Upper lobe of right lung (tissue), 1 donor: ENCODE results near the gene MEG3. TPM values are rescaled to one million over a fixed set of nuclear protein-coding genes. Genes with fewer than 3 reads are reported as not detected.

Source experiments
- ATAC-seq: fragments of 200-7000 bp; cut with Tn5 transposase; one replicate; pipeline ENCODE4 v1.9.1; 2020; ENCODE audit warnings: mild to moderate bottlenecking, moderate library complexity
- DNase-seq: peaks from one replicate; pipeline ENCODE4 v3.0.0-alpha.2; 2020
- H3K27ac ChIP-seq: fragments of 200-600 bp; one replicate; pipeline ENCODE4 v1.8.0; 2022
- H3K27me3 ChIP-seq: fragments of 200-600 bp; one replicate; pipeline ENCODE4 v1.8.0; 2022; ENCODE audit warnings: mild to moderate bottlenecking
- H3K36me3 ChIP-seq: fragments of 200-600 bp; one replicate; pipeline ENCODE4 v1.8.0; 2022
- H3K4me1 ChIP-seq: fragments of 200-600 bp; one replicate; pipeline ENCODE4 v1.8.0; 2022
- H3K4me3 ChIP-seq: fragments of 200-600 bp; one replicate; pipeline ENCODE4 v1.8.0; 2022; ENCODE audit warnings: mild to moderate bottlenecking
- H3K9me3 ChIP-seq: fragments of 200-600 bp; one replicate; pipeline ENCODE4 v1.8.0; 2022
- CTCF ChIP-seq: fragments of 200-600 bp; IDR thresholded peaks from one replicate; pipeline ENCODE4 v1.8.0; 2022; ENCODE audit warnings: antibody characterized with exemption
- intact Hi-C: fragments of 100-400 bp; cut with DNase I; formaldehyde crosslinking; loops from one replicate; pipeline ENCODE4 v1.11.0; 2022
- total RNA-seq: library from RNA; stranded (reverse); fragmentation: NEBNext Ultra II Directional; extraction: Animal tissue kit (Norgen Biotek cat#: 25700); gene quantifications from one replicate; pipeline ENCODE4 v1.2.1, GENCODE V29; 2021
- donor health status: DM: no; HTN: yes; CAD: no; lungs with severe emphysema.

The MEG3 gene
- total RNA-seq, 1 donor from 2014 or later: 15.6 TPM

DNA sequence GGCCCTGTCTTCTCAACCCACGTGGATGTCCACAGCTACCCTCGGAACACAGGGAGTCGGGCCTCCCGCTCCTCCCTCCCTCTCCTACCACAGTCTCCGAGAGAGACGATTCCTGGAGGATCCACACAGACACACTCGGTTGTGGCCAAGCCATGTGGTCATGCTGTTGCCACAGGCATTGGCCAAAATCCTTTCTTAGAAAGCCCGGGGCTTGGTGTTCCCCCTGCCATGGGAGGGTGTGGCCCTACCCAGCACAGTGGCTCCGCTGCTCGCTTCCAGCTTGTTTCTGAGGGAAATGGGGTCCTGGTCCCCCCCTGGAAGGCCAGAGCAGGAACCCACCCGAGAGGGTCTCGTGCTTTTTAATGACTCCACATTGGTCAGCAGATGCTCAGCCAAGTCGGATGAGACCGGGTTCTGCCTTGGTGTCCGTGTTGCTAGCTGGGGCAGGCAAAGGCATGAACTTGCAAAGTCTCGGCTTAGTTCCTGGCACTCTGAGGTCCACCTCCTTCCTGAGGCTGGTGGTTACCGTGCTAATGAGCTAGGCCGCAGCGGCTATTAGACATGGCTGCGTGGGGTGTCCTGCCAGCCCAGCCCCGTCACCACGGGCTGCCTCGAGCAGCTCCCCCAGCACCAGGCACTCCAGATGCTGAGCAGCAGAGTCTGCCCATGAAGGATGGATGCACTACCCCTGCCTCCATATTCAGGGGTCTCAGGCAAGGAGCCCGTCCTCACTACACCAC, 46.8 kb upstream of the MEG3 start:
- Histone ChIP-seq H3K4me3 (no peak overlapping the region), H3K27ac (no peak overlapping the region), H3K27me3 (no peaks in the 10 kb centered on the region), H3K9me3 (no peaks in the 10 kb centered on the region), H3K4me1 (no peaks in the 10 kb centered on the region), H3K36me3 (no peaks in the 10 kb centered on the region)
- no peak for TF ChIP-seq CTCF
- ATAC-seq (no peak), DNase-seq (no peak)
- intact Hi-C loops: no loop called here

GRCh38 chr14:100779691-100780080, 46.2 kb upstream of the MEG3 start:
- Histone ChIP-seq H3K9me3 (no peaks in the 10 kb centered on the region), H3K4me3 (no peak overlapping the region), H3K27me3 (no peaks in the 10 kb centered on the region), H3K4me1 (no peaks in the 10 kb centered on the region), H3K27ac (no peak overlapping the region), H3K36me3 (no peaks in the 10 kb centered on the region)
- no peak for DNase-seq
- no peak for ATAC-seq
- intact Hi-C loops: no loop called here
- no peak for TF ChIP-seq CTCF

DNA sequence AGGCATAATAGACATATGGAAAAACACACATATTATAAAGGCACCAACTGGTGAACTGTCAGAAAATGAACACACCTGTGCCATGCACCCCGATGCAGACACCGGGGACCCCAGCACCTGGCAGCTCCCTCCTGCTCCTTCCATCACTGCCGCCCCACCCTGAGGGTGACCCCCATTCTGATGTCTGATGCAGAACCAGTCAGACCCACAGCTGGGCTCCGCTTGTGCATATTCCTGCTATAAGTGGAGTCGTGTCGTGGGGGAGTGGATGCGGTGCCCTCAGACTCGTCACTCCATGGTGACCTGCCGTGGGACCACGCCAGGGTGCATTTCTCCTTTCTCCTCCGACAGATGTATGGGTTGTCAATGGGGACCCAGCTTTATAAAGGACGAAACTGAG, 45.7 kb upstream of the MEG3 start:
- no peaks in the 10 kb centered on the region for H3K27me3 ChIP-seq
- H3K4me1 ChIP-seq: no peaks in the 10 kb centered on the region
- no peak overlapping the region for H3K27ac ChIP-seq
- ATAC-seq: no peak
- no peak for TF ChIP-seq CTCF
- no peaks in the 10 kb centered on the region for H3K36me3 ChIP-seq
- no peak for DNase-seq
- intact Hi-C loops: no loop called here
- H3K4me3 ChIP-seq: no peak overlapping the region
- no peaks in the 10 kb centered on the region for H3K9me3 ChIP-seq

GRCh38 chr14:100780646-100781355, 45.1 kb upstream of the MEG3 start:
- no peaks in the 10 kb centered on the region for H3K27me3 ChIP-seq
- H3K4me1 ChIP-seq: no peaks in the 10 kb centered on the region
- H3K4me3 ChIP-seq: no peak overlapping the region
- no peak for ATAC-seq
- peak; percentile 33 for DNase-seq
- TF ChIP-seq CTCF: no peak
- intact Hi-C loops: no loop called here
- H3K36me3 ChIP-seq: no peaks in the 10 kb centered on the region
- H3K9me3 ChIP-seq: no peaks in the 10 kb centered on the region
- no peak overlapping the region for H3K27ac ChIP-seq

DNA sequence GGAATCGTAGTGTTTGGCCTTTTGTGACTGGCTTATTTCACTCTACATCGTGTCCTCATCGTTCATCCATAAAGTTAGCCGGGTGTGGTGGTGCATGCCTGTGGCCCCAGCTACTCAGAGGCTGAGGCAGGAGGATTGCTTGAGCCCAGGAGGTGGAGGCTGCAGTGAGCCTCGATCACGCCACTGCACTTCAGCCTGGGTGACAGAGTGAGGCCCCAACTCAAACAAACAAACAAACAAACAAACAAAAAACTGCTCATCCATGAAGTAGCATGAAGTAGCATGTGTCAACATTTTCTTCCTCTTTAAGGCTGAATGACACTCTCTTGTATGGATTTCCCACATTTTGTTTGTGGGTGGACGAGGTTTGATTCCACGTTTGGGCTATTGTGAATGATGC, 44.0 kb upstream of the MEG3 start:
- DNase-seq: no peak
- no peak overlapping the region for H3K27ac ChIP-seq
- H3K4me1 ChIP-seq: no peaks in the 10 kb centered on the region
- no peak overlapping the region for H3K4me3 ChIP-seq
- intact Hi-C loops: no loop called here
- H3K27me3 ChIP-seq: no peaks in the 10 kb centered on the region
- H3K9me3 ChIP-seq: no peaks in the 10 kb centered on the region
- no peaks in the 10 kb centered on the region for H3K36me3 ChIP-seq
- ATAC-seq: no peak
- TF ChIP-seq CTCF: no peak
